KMS-11 (cell line): Measurements from ENCODE around the gene SUN3.
"Not testable (repeated sequence)": the region's sequence is repeated elsewhere in the genome, so short reads cannot be mapped to it uniquely, and the experiment has no call there.

Experiments
- H2AFZ ChIP-seq: fragments of 200-600 bp; sonication (generic); 2 replicates; pipeline ENCODE4 v1.6.1; 2016; ENCODE audit warnings: antibody characterized with exemption, mixed run types, low read depth
- H3K27ac ChIP-seq: fragments of 200-600 bp; sonication (generic); 2 replicates; pipeline ENCODE4 v1.6.1; 2016; ENCODE audit warnings: mild to moderate bottlenecking, mixed run types
- H3K27me3 ChIP-seq: fragments of 200-600 bp; sonication (generic); 2 replicates; pipeline ENCODE4 v1.6.1; 2017; ENCODE audit warnings: mild to moderate bottlenecking, low read depth, mixed run types, moderate library complexity; ENCODE audit not compliant: insufficient read depth
- H3K36me3 ChIP-seq: fragments of 200-600 bp; sonication (generic); 2 replicates; pipeline ENCODE4 v1.6.1; 2017; ENCODE audit warnings: mild to moderate bottlenecking, mixed run types; ENCODE audit not compliant: insufficient read depth
- H3K4me1 ChIP-seq: fragments of 200-600 bp; sonication (generic); 2 replicates; pipeline ENCODE4 v1.6.1; 2016; ENCODE audit warnings: mild to moderate bottlenecking, low read depth, mixed run types; ENCODE audit not compliant: poor library complexity, severe bottlenecking
- H3K4me2 ChIP-seq: fragments of 200-600 bp; sonication (generic); 2 replicates; pipeline ENCODE4 v1.7.0; 2016; ENCODE audit warnings: mild to moderate bottlenecking, mixed run types
- H3K4me3 ChIP-seq: fragments of 200-600 bp; sonication (generic); IDR thresholded peaks from 2 replicates; pipeline ENCODE4 v1.6.1; 2017; ENCODE audit warnings: low read depth, low read length, mixed read lengths; ENCODE audit not compliant: insufficient read depth
- H3K79me2 ChIP-seq: fragments of 200-600 bp; sonication (generic); 2 replicates; pipeline ENCODE4 v1.6.1; 2016; ENCODE audit warnings: low read depth, mixed run types; ENCODE audit not compliant: insufficient read depth
- H3K9ac ChIP-seq: fragments of 200-600 bp; sonication (generic); 2 replicates; pipeline ENCODE4 v1.6.1; 2016; ENCODE audit warnings: mild to moderate bottlenecking, mixed run types
- H4K20me1 ChIP-seq: fragments of 200-600 bp; sonication (generic); 2 replicates; pipeline ENCODE4 v1.6.1; 2016; ENCODE audit warnings: mild to moderate bottlenecking, mixed run types; ENCODE audit not compliant: insufficient read depth
- CTCF ChIP-seq: fragments of 200-600 bp; sonication (generic); conservative IDR thresholded peaks from 2 replicates; pipeline ENCODE4 v1.6.1; 2017; ENCODE audit warnings: low read depth, mild to moderate bottlenecking, antibody characterized with exemption, low read length, moderate library complexity, mixed read lengths

SUN3 gene

GRCh38 chr7:48006866-48007265, 22.0 kb downstream of the SUN3 start:
- no peak for TF ChIP-seq CTCF
- no peak overlapping the region for H3K9ac ChIP-seq
- H3K36me3 ChIP-seq = no peaks in the 10 kb centered on the region
- no peaks in the 10 kb centered on the region for H3K27me3 ChIP-seq
- H3K79me2 ChIP-seq = no peaks in the 10 kb centered on the region
- H3K4me3 ChIP-seq = no peak overlapping the region
- H3K4me1 ChIP-seq = no peaks in the 10 kb centered on the region
- no peak overlapping the region for H3K27ac ChIP-seq
- H3K4me2 ChIP-seq = no peak overlapping the region
- no peaks in the 10 kb centered on the region for H4K20me1 ChIP-seq
- no peak overlapping the region for H2AFZ ChIP-seq

GRCh38 chr7:48004638-48005037, 24.3 kb downstream of the SUN3 start:
- H3K4me2 ChIP-seq = no peak overlapping the region
- no peaks in the 10 kb centered on the region for H3K27me3 ChIP-seq
- no peak overlapping the region for H3K4me3 ChIP-seq
- no peak overlapping the region for H2AFZ ChIP-seq
- no peaks in the 10 kb centered on the region for H4K20me1 ChIP-seq
- TF ChIP-seq CTCF = no peak
- H3K4me1 ChIP-seq = no peaks in the 10 kb centered on the region
- H3K27ac ChIP-seq = no peak overlapping the region
- no peaks in the 10 kb centered on the region for H3K36me3 ChIP-seq
- no peak overlapping the region for H3K9ac ChIP-seq
- no peaks in the 10 kb centered on the region for H3K79me2 ChIP-seq

GRCh38 chr7:48004032-48004431, 24.9 kb downstream of the SUN3 start:
- Histone ChIP-seq H3K4me1 (no peaks in the 10 kb centered on the region), H2AFZ (no peak overlapping the region), H3K4me3 (no peak overlapping the region), H3K4me2 (no peak overlapping the region), H3K79me2 (no peaks in the 10 kb centered on the region), H3K27me3 (no peaks in the 10 kb centered on the region), H3K27ac (no peak overlapping the region), H3K9ac (no peak overlapping the region), H3K36me3 (no peaks in the 10 kb centered on the region), H4K20me1 (no peaks in the 10 kb centered on the region)
- TF ChIP-seq CTCF = no peak

GRCh38 chr7:48000164-48000563, 28.7 kb downstream of the SUN3 start:
- H3K4me2 ChIP-seq, H3K79me2 ChIP-seq, H3K4me3 ChIP-seq, H3K4me1 ChIP-seq, H3K9ac ChIP-seq, H4K20me1 ChIP-seq, H3K27ac ChIP-seq, H3K27me3 ChIP-seq, H3K36me3 ChIP-seq, H2AFZ ChIP-seq: not testable (repeated sequence)

GRCh38 chr7:47999413-47999812, 29.5 kb downstream of the SUN3 start:
- Histone ChIP-seq H3K4me2 (no peak overlapping the region), H3K9ac (no peak overlapping the region), H2AFZ (no peak overlapping the region), H3K27ac (no peak overlapping the region), H3K36me3 (no peaks in the 10 kb centered on the region), H3K27me3 (no peaks in the 10 kb centered on the region), H3K4me3 (no peak overlapping the region), H4K20me1 (no peaks in the 10 kb centered on the region), H3K79me2 (no peaks in the 10 kb centered on the region), H3K4me1 (no peaks in the 10 kb centered on the region)
- TF ChIP-seq CTCF = no peak
